ENCODE measurements around the gene KCNIP1. TPM values are rescaled to one million over a fixed set of nuclear protein-coding genes. Genes with fewer than 3 reads are reported as not detected.

KCNIP1 gene
- total and polyA plus RNA-seq, 11 donors: 0.52 to 1.3 (median 1.2) TPM; not detected in 8

DNA sequence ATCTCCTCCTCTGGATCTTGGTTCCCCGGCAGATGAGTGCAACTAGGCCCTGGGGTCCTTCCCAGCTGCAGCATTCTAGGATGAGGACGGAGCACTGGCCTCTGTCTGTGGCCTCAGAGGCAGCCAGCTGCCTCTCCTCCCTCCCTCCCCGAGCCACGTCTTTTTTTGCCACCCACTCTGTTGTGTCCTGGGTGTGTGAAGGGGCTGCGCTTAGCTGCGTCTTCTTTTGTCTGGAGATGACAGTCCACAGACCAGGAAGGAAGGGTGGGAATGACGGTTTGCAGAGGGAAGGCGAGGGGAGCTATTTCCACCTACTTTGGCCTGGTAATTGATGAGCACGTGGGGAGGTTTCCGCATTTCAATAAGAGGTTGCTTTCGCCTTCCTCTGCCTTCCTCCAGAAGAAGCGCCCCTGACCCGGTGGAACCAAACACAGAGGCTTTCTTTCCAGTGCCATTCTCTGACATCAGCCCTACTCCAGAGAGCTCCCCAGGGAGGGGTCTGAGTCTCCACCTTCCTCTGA, 245.2 kb downstream of the KCNIP1 start:
- no peak overlapping the region for H3K4me3 ChIP-seq
- H3K9me3 ChIP-seq: no peaks in the 10 kb centered on the region
- intact Hi-C loops (cut with DNase I): loop anchor here in 6 of 10 donors (10.0 kb wide), 4 partner anchors 116 to 586 kb away; partner anchors contain the start of gene RANBP17 (in 1 of the 6)
- H3K27ac ChIP-seq: peak overlapping the region in 8 of 12 donors; percentile 17 to 95 (median 85)
- DNase-seq (no peak), ATAC-seq (no peak)
- H3K27me3 ChIP-seq: peaks cover 0 to 9% (median 0%) of the 10 kb centered on the region in 9 donors
- H3K4me1 ChIP-seq: peaks cover 2 to 73% (median 59%) of the 10 kb centered on the region in 12 donors
- TF ChIP-seq POLR2A (IDR thresholded peaks at IDR 0.05): no peak
- TF ChIP-seq, protein P1, sequence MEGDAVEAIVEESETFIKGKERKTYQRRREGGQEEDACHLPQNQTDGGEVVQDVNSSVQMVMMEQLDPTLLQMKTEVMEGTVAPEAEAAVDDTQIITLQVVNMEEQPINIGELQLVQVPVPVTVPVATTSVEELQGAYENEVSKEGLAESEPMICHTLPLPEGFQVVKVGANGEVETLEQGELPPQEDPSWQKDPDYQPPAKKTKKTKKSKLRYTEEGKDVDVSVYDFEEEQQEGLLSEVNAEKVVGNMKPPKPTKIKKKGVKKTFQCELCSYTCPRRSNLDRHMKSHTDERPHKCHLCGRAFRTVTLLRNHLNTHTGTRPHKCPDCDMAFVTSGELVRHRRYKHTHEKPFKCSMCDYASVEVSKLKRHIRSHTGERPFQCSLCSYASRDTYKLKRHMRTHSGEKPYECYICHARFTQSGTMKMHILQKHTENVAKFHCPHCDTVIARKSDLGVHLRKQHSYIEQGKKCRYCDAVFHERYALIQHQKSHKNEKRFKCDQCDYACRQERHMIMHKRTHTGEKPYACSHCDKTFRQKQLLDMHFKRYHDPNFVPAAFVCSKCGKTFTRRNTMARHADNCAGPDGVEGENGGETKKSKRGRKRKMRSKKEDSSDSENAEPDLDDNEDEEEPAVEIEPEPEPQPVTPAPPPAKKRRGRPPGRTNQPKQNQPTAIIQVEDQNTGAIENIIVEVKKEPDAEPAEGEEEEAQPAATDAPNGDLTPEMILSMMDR (IDR thresholded peaks at IDR 0.05): no peak
- 45 to 62% (median 54%) methylated on average over 13 of the region's 13 CpGs for WGBS, 4 donors
- no peaks in the 10 kb centered on the region for H3K36me3 ChIP-seq

DNA sequence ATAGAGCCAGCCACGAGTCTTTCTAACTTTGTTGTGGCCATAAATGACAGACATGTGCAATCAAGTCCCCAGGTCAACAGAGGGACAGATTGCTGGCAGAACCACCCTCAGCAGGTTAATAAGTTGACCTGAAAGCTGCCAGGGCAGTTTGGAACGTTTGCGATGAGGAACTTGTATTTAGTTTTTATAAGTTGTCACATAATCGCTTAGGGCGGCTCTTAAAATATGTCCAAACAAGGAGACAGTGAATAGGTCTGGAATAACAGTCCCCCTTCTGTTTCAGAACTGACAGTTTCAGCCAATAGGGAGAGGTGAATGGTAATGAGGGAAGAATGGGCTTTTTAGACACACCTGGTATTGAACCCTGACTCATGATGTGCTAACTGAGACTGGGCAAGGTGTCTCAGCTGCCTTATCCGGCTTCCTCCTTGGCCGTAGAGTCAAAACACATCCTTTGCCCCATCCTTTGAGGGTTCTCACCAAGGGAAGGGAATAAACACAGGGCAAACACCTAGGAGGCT, 246.2 kb downstream of the KCNIP1 start:
- intact Hi-C loops (cut with DNase I): loop anchor here in 6 of 10 donors (10.0 kb wide), 4 partner anchors 115 to 585 kb away; partner anchors contain the start of gene RANBP17 (in 1 of the 6)
- WGBS, 4 donors: 81 to 86% (median 84%) methylated on average over 7 of the region's 7 CpGs
- H3K9me3 ChIP-seq: no peaks in the 10 kb centered on the region
- H3K27ac ChIP-seq: peak overlapping the region in 3 of 12 donors; percentile 7 to 94 (median 47)
- H3K4me1 ChIP-seq: peaks cover 2 to 65% (median 53%) of the 10 kb centered on the region in 12 donors
- H3K4me3 ChIP-seq: no peak overlapping the region
- DNase-seq (no peak), ATAC-seq (no peak)
- H3K27me3 ChIP-seq: peaks cover 0 to 5% (median 0%) of the 10 kb centered on the region in 9 donors
- TF ChIP-seq, protein P1 (IDR thresholded peaks at IDR 0.05): no peak
- no peak for TF ChIP-seq POLR2A (IDR thresholded peaks at IDR 0.05)
- H3K36me3 ChIP-seq: no peaks in the 10 kb centered on the region

- intact Hi-C loops (cut with DNase I): no loop called here
- Histone ChIP-seq H3K27ac (peak overlapping the region in 4 of 12 donors; percentile 2 to 68 (median 51)), H3K4me1 (peaks cover 2 to 65% (median 47%) of the 10 kb centered on the region in 12 donors), H3K27me3 (no peaks in the 10 kb centered on the region), H3K4me3 (no peak overlapping the region), H3K9me3 (no peaks in the 10 kb centered on the region), H3K36me3 (no peaks in the 10 kb centered on the region)
- ATAC-seq (no peak), DNase-seq (no peak)
- TF ChIP-seq POLR2A (IDR thresholded peaks at IDR 0.05): no peak
- TF ChIP-seq, protein P1 (IDR thresholded peaks at IDR 0.05): no peak
- 81 to 95% (median 84%) methylated on average over 6 of the region's 6 CpGs for WGBS, 4 donors
Observed at GRCh38 chr5:170750791-170751190, 247.0 kb downstream of the KCNIP1 start.

- TF ChIP-seq, protein P1 (IDR thresholded peaks at IDR 0.05): no peak
- TF ChIP-seq POLR2A (IDR thresholded peaks at IDR 0.05): no peak
Observed at GRCh38 chr5:170751631-170752030, 247.8 kb downstream of the KCNIP1 start.

More at GRCh38 chr5:170751631-170752030, 247.8 kb downstream of the KCNIP1 start:
- H3K9me3 ChIP-seq: no peaks in the 10 kb centered on the region
- peaks cover 2 to 65% (median 42%) of the 10 kb centered on the region in 12 donors for H3K4me1 ChIP-seq
- 22 to 62% (median 50%) methylated on average over 7 to 11 of the region's 11 CpGs for WGBS, 4 donors
- ATAC-seq (no peak), DNase-seq (no peak)
- no peaks in the 10 kb centered on the region for H3K36me3 ChIP-seq
- H3K27ac ChIP-seq: peak overlapping the region; percentile 4 to 68 (median 47)
- H3K27me3 ChIP-seq: no peaks in the 10 kb centered on the region
- no peak overlapping the region for H3K4me3 ChIP-seq
- intact Hi-C loops (cut with DNase I): no loop called here

Data from heart left ventricle (tissue), 16 donors.